Transverse colon (tissue), 3 donors: ENCODE data around the gene STON2.
"Not testable (repeated sequence)": the region's sequence is repeated elsewhere in the genome, so short reads cannot be mapped to it uniquely, and the experiment has no call there.

ENCODE experiments used
- CTCF ChIP-seq, 5 experiments: fragments of 200-600 bp in 3 of 5; fragments of 450-650 bp in 2 of 5; sonication (generic) in 3 of 5; IDR thresholded peaks; 1 replicate in 2 of 5; 2 replicates in 3 of 5; pipeline ENCODE4 v1.5.1; 2016 to 2017; ENCODE audit warnings: antibody characterized with exemption in 5 of 5, inconsistent platforms in 3 of 5, mild to moderate bottlenecking in 2 of 5, moderate library complexity in 1 of 5
- EP300 ChIP-seq: sonication (generic); formaldehyde crosslinking; IDR thresholded peaks from one replicate; pipeline ENCODE4 v1.6.1; 2017; ENCODE audit warnings: antibody characterized with exemption, low read depth
- POLR2A ChIP-seq: fragments of 450-650 bp; IDR thresholded peaks from one replicate; pipeline ENCODE4 v1.6.1; 2016; ENCODE audit warnings: antibody characterized with exemption, mild to moderate bottlenecking, moderate library complexity

- not testable (repeated sequence) for TF ChIP-seq CTCF (IDR thresholded peaks at IDR 0.05); POLR2A; EP300
Observed at GRCh38 chr14:81429749-81430148, 29.6 kb upstream of the STON2 start.
